Upper lobe of right lung (tissue), 1 donor: ENCODE measurements around the gene LYSMD1. TPM values are rescaled to one million over a fixed set of nuclear protein-coding genes. Genes with fewer than 3 reads are reported as not detected.

ENCODE experiments used
- ATAC-seq: fragments of 200-7000 bp; cut with Tn5 transposase; one replicate; pipeline ENCODE4 v1.9.1; 2020; ENCODE audit warnings: mild to moderate bottlenecking, moderate library complexity
- DNase-seq: peaks from one replicate; pipeline ENCODE4 v3.0.0-alpha.2; 2020
- H3K27ac ChIP-seq: fragments of 200-600 bp; one replicate; pipeline ENCODE4 v1.8.0; 2022
- H3K27me3 ChIP-seq: fragments of 200-600 bp; one replicate; pipeline ENCODE4 v1.8.0; 2022; ENCODE audit warnings: mild to moderate bottlenecking
- H3K36me3 ChIP-seq: fragments of 200-600 bp; one replicate; pipeline ENCODE4 v1.8.0; 2022
- H3K4me1 ChIP-seq: fragments of 200-600 bp; one replicate; pipeline ENCODE4 v1.8.0; 2022
- H3K4me3 ChIP-seq: fragments of 200-600 bp; one replicate; pipeline ENCODE4 v1.8.0; 2022; ENCODE audit warnings: mild to moderate bottlenecking
- H3K9me3 ChIP-seq: fragments of 200-600 bp; one replicate; pipeline ENCODE4 v1.8.0; 2022
- CTCF ChIP-seq: fragments of 200-600 bp; IDR thresholded peaks from one replicate; pipeline ENCODE4 v1.8.0; 2022; ENCODE audit warnings: antibody characterized with exemption
- intact Hi-C: fragments of 100-400 bp; cut with DNase I; formaldehyde crosslinking; loops from one replicate; pipeline ENCODE4 v1.11.0; 2022
- total RNA-seq: library from RNA; stranded (reverse); fragmentation: NEBNext Ultra II Directional; extraction: Animal tissue kit (Norgen Biotek cat#: 25700); gene quantifications from one replicate; pipeline ENCODE4 v1.2.1, GENCODE V29; 2021
- donor health status: DM: no; HTN: yes; CAD: no; lungs with severe emphysema.

Gene LYSMD1
- total RNA-seq, 1 donor from 2014 or later, result 6.2 TPM

GRCh38 chr1:151158751-151159251, 6.9 kb downstream of the LYSMD1 start:
- Histone ChIP-seq H3K27me3 (no peaks in the 10 kb centered on the region), H3K4me3 (no peak overlapping the region), H3K36me3 (peaks cover 43% of the 10 kb centered on the region), H3K4me1 (peaks cover 2% of the 10 kb centered on the region), H3K9me3 (no peaks in the 10 kb centered on the region), H3K27ac (peak overlapping the region; percentile 42)
- ATAC-seq (no peak), DNase-seq (peak; percentile 60)
- TF ChIP-seq CTCF, result no peak
- intact Hi-C loops, result loop anchor here (5.0 kb wide), 1 partner anchor 56 kb away; no protein-coding TSS in a partner anchor

DNA sequence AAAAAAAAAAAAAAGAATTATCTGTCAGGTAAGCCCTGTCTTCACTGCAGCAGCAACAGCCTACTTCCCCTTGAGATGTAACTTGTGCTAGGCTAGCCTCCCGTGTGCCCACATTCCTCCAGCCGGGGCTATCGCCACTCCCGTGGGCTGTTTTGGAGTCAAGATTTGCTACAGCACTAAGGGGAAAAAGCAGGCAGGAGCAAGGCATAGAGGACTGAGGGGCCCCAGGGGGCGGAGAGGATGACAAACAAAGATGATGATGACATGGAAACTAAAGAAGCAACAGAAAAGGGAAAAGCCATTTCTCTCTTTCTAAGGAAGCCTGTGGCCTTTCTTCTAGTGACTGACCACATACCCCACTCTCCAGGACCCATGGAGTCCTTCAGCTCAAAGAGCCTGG, 7.4 kb downstream of the LYSMD1 start:
- Histone ChIP-seq H3K36me3 (peaks cover 43% of the 10 kb centered on the region), H3K27me3 (no peaks in the 10 kb centered on the region), H3K4me1 (peaks cover 2% of the 10 kb centered on the region), H3K9me3 (no peaks in the 10 kb centered on the region), H3K27ac (no peak overlapping the region), H3K4me3 (peak overlapping the region; percentile 52)
- intact Hi-C loops, result loop anchor here (5.0 kb wide), 1 partner anchor 56 kb away; no protein-coding TSS in a partner anchor
- ATAC-seq, result no peak
- DNase-seq, result peak; percentile 46
- no peak for TF ChIP-seq CTCF

GRCh38 chr1:151157067-151157531, 8.6 kb downstream of the LYSMD1 start:
- H3K36me3 ChIP-seq, result peaks cover 43% of the 10 kb centered on the region
- DNase-seq (peak; percentile 64), ATAC-seq (peak; percentile 65)
- H3K9me3 ChIP-seq, result no peaks in the 10 kb centered on the region
- peak overlapping the region; percentile 67 for H3K27ac ChIP-seq
- intact Hi-C loops, result loop anchor here (5.0 kb wide), 1 partner anchor 55 kb away; no protein-coding TSS in a partner anchor
- peaks cover 2% of the 10 kb centered on the region for H3K4me1 ChIP-seq
- no peaks in the 10 kb centered on the region for H3K27me3 ChIP-seq
- H3K4me3 ChIP-seq, result peak overlapping the region; percentile 52
- no peak for TF ChIP-seq CTCF

GRCh38 chr1:151156515-151156819, 9.2 kb downstream of the LYSMD1 start, which contains the start of gene TNFAIP8L2:
TSS of gene TNFAIP8L2 (plus strand) at chr1:151156649. CDS start at chr1:151158698, 2,049 bp downstream.
- peak; percentile 81 for DNase-seq
- intact Hi-C loops, result loop anchor here (5.0 kb wide), 1 partner anchor 54 kb away; no protein-coding TSS in a partner anchor
- H3K4me1 ChIP-seq, result peaks cover 2% of the 10 kb centered on the region
- H3K4me3 ChIP-seq, result peak within 1 kb of the TSS; percentile 52
- H3K27me3 ChIP-seq, result no peaks in the 10 kb centered on the region
- H3K27ac ChIP-seq, result peak within 1 kb of the TSS; percentile 67
- no peak for TF ChIP-seq CTCF
- ATAC-seq, result peak; percentile 86
- no peaks in the 10 kb centered on the region for H3K9me3 ChIP-seq
- H3K36me3 ChIP-seq, result peaks cover 42% of the 10 kb centered on the region

DNA sequence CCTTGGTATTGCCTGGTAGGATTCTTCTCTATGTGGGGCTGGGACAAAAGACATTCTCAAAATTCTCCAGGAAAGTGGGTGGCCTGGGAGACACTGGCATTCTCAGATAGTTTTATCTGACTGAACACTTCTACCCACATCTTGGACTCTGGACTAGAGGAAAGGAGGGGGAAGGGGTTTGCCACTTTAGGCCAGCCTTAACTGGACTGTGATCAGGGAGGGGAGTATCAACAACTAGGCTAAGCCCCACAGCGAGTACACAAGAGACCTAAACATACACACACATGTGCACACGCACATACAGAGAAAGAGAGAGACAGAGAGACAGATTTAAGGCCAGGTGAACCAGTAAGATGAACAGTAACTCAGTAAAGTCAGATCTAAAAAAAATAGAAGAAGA, 18.0 kb downstream of the LYSMD1 start:
- intact Hi-C loops, result no loop called here
- TF ChIP-seq CTCF, result no peak
- H3K27me3 ChIP-seq, result no peaks in the 10 kb centered on the region
- no peak overlapping the region for H3K27ac ChIP-seq
- no peak for ATAC-seq
- H3K9me3 ChIP-seq, result no peaks in the 10 kb centered on the region
- no peak for DNase-seq
- peaks cover 24% of the 10 kb centered on the region for H3K4me1 ChIP-seq
- no peaks in the 10 kb centered on the region for H3K36me3 ChIP-seq
- H3K4me3 ChIP-seq, result no peak overlapping the region
